ENCODE results near the gene NETO1. TPM values are rescaled to one million over a fixed set of nuclear protein-coding genes. Genes with fewer than 3 reads are reported as not detected.

NETO1 gene
- polyA plus RNA-seq, 1 donor (not counting 4 experiments of a cell fraction or from before 2014, with no cell fraction given): 19.2 TPM

DNA sequence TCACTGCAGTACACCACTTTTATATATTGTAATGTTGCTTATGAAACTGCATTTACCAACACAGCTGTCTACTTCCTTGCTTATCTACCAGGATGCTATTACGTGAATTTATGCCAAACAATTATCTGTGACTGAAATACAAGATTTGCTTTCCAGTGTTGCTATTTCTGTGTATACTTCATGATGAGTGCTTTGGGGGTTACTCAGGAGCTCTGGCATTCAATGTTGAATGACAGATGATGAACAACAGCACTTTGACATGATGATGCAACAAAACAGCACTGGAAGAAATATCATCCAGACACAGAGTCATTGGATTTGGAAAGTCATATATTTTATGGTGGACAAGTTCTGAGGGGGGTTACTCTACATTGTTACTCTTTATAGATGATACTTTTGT is 125.8 kb downstream of the NETO1 start:
- DNase-seq (ENCODE audit: low read depth, low spot score) (no peak), FAIRE-seq (no peak)
- Histone ChIP-seq H3K4me3 (ENCODE audit: control insufficient read depth in 2 of 3, extremely low read depth in 1 of 3, insufficient read depth in 2 of 3, low read depth in 1 of 3, low read length in 3 of 3) (no peak overlapping the region), H3K36me3 (ENCODE audit: control insufficient read depth in 2 of 2, extremely low read depth in 1 of 2, insufficient read depth in 2 of 2, low read length in 2 of 2) (no peaks in the 10 kb centered on the region), H2AFZ (ENCODE audit: control insufficient read depth, low read length) (no peak overlapping the region), H3K4me2 (ENCODE audit: control insufficient read depth, extremely low read depth, insufficient read depth, low read depth, low read length) (no peak overlapping the region), H3K9me1 (ENCODE audit: control insufficient read depth, extremely low read depth, insufficient read depth, low read length) (no peaks in the 10 kb centered on the region), H3K79me2 (ENCODE audit: control insufficient read depth, insufficient read depth, low read length) (no peaks in the 10 kb centered on the region), H3K4me1 (ENCODE audit: control insufficient read depth, extremely low read depth, insufficient read depth, low read length) (no peaks in the 10 kb centered on the region), H3K27ac (ENCODE audit: control insufficient read depth, insufficient read depth, low read length) (no peak overlapping the region), H3K9ac (ENCODE audit: control insufficient read depth, extremely low read depth, insufficient read depth, low read length) (no peak overlapping the region), H4K20me1 (ENCODE audit: control insufficient read depth, extremely low read depth, insufficient read depth, low read length) (no peaks in the 10 kb centered on the region), H3K9me3 (ENCODE audit: control insufficient read depth, low read depth, low read length) (no peaks in the 10 kb centered on the region), H3K27me3 (ENCODE audit: control insufficient read depth, extremely low read depth, insufficient read depth, low read length) (no peaks in the 10 kb centered on the region)
- TF ChIP-seq, protein P1, sequence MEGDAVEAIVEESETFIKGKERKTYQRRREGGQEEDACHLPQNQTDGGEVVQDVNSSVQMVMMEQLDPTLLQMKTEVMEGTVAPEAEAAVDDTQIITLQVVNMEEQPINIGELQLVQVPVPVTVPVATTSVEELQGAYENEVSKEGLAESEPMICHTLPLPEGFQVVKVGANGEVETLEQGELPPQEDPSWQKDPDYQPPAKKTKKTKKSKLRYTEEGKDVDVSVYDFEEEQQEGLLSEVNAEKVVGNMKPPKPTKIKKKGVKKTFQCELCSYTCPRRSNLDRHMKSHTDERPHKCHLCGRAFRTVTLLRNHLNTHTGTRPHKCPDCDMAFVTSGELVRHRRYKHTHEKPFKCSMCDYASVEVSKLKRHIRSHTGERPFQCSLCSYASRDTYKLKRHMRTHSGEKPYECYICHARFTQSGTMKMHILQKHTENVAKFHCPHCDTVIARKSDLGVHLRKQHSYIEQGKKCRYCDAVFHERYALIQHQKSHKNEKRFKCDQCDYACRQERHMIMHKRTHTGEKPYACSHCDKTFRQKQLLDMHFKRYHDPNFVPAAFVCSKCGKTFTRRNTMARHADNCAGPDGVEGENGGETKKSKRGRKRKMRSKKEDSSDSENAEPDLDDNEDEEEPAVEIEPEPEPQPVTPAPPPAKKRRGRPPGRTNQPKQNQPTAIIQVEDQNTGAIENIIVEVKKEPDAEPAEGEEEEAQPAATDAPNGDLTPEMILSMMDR (optimal IDR thresholded peaks at IDR 0.05 in 1 of 3, IDR thresholded peaks at IDR 0.05 in 1 of 3, conservative IDR thresholded peaks at IDR 0.05 in 1 of 3; ENCODE audit: extremely low read depth in 1 of 3, insufficient read depth in 2 of 3, low read length in 3 of 3): no peak
- TF ChIP-seq EZH2 (IDR thresholded peaks at IDR 0.05; ENCODE audit: low read length): no peak
- dilution Hi-C loops (cut with MboI; ENCODE audit: extremely low pct_ligation_motif_present, low sequenced_read_pairs): no loop called here

DNA sequence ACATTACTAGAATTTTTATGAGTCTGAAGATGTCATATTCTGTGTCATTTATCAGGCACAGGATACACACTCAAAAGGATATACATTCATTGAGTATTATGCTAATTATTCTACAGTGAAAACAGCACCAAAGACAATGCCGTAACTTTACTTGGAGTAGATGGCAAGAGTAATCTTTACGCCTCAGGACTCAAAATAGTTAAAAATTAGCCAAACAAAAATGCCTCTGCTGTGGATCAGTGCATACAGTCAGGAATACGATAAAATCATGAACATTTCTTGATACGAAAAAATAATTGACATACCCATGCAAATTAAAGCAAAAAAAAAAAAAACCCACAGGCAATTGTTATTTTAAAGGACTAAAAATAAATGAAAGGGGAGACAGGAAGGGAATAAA is 129.7 kb downstream of the NETO1 start:
- no peak overlapping the region for H3K9ac ChIP-seq (ENCODE audit: control insufficient read depth, extremely low read depth, insufficient read depth, low read length)
- H3K9me3 ChIP-seq (ENCODE audit: control insufficient read depth, low read depth, low read length): no peaks in the 10 kb centered on the region
- H3K4me3 ChIP-seq (ENCODE audit: control insufficient read depth in 2 of 3, extremely low read depth in 1 of 3, insufficient read depth in 2 of 3, low read depth in 1 of 3, low read length in 3 of 3): no peak overlapping the region
- no peak overlapping the region for H3K27ac ChIP-seq (ENCODE audit: control insufficient read depth, insufficient read depth, low read length)
- no peaks in the 10 kb centered on the region for H4K20me1 ChIP-seq (ENCODE audit: control insufficient read depth, extremely low read depth, insufficient read depth, low read length)
- H3K27me3 ChIP-seq (ENCODE audit: control insufficient read depth, extremely low read depth, insufficient read depth, low read length): no peaks in the 10 kb centered on the region
- H3K4me1 ChIP-seq (ENCODE audit: control insufficient read depth, extremely low read depth, insufficient read depth, low read length): no peaks in the 10 kb centered on the region
- FAIRE-seq: no peak
- DNase-seq (ENCODE audit: low read depth, low spot score): no peak
- H3K4me2 ChIP-seq (ENCODE audit: control insufficient read depth, extremely low read depth, insufficient read depth, low read depth, low read length): no peak overlapping the region
- TF ChIP-seq EZH2 (IDR thresholded peaks at IDR 0.05; ENCODE audit: low read length): no peak
- TF ChIP-seq, protein P1 (optimal IDR thresholded peaks at IDR 0.05 in 1 of 3, IDR thresholded peaks at IDR 0.05 in 1 of 3, conservative IDR thresholded peaks at IDR 0.05 in 1 of 3; ENCODE audit: extremely low read depth in 1 of 3, insufficient read depth in 2 of 3, low read length in 3 of 3): no peak
- no peaks in the 10 kb centered on the region for H3K79me2 ChIP-seq (ENCODE audit: control insufficient read depth, insufficient read depth, low read length)
- H2AFZ ChIP-seq (ENCODE audit: control insufficient read depth, low read length): no peak overlapping the region
- H3K36me3 ChIP-seq (ENCODE audit: control insufficient read depth in 2 of 2, extremely low read depth in 1 of 2, insufficient read depth in 2 of 2, low read length in 2 of 2): no peaks in the 10 kb centered on the region
- dilution Hi-C loops (cut with MboI; ENCODE audit: extremely low pct_ligation_motif_present, low sequenced_read_pairs): no loop called here
- no peaks in the 10 kb centered on the region for H3K9me1 ChIP-seq (ENCODE audit: control insufficient read depth, extremely low read depth, insufficient read depth, low read length)
